Measurements from ENCODE around the gene ZIC4.

ZIC4 gene

DNA sequence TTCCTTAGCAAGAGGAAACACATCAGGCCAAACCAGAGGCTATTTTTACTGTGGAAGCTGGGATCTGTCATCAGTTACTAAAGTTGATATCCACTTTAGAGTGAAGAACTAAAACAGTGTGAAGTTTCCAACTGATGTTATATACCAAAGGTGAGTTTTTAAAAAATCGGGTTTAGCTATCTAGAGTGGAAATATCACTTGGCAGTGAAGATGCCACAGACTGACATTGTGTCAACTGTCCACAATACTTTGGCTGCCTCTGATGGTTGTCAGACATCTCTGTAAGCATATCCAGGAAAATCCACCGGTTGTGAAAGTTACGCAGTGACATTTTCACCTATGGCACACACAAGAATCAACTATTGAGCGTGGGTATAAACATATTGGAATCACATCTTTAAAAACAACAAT lies 12.0 kb upstream of the ZIC4 start:
- no peak for TF ChIP-seq POLR2AphosphoS5 (IDR thresholded peaks at IDR 0.05; ENCODE audit: low read depth, low read length)
- no peak for TF ChIP-seq SIN3A (IDR thresholded peaks at IDR 0.05; ENCODE audit: borderline replicate concordance, insufficient read depth, low read length)
- no peak for TF ChIP-seq FOXP2 (optimal IDR thresholded peaks at IDR 0.05; ENCODE audit: borderline replicate concordance, extremely low read depth, extremely low read length, insufficient read depth)
- no peak for TF ChIP-seq REST (IDR thresholded peaks at IDR 0.05; ENCODE audit: insufficient read depth in 1 of 2, low read depth in 2 of 2, low read length in 2 of 2)
- TF ChIP-seq TAF1 (IDR thresholded peaks at IDR 0.05; ENCODE audit: borderline replicate concordance, insufficient read depth, low read length), result no peak

DNA sequence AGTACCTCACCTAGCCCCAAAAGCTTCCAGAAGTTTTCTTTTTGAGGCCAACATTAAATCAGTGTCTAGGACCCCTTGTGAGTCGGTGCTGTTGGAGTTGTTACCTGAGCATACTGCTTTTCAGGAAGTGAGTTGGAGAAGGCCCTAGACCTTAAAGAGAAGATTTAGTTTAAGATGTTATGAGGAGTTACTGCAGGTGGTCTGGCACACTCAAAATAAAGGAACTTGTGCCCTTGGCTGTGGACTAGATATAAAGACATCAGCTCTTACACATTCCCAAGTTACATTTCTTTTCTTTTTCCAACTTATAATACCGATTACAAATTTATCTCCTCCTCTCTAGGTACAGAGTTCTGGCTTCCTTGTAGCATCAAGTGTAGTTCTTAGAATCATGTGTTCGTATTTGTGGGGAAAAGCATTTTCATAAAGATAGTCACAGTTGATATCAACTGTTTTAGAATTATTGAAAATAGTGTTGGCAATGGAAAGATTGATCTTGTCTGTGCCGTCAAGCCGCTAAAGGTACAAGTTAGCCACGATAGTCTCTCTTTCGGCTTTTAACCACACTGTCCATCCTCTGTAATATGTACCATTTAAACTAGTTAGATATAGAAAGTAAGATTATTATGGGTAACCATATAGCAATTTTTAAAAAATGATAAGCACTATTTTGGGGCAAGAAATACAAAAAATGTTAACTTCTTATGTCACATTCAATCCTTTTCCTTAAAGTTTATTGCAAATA lies 11.4 kb upstream of the ZIC4 start:
- TF ChIP-seq SIN3A (IDR thresholded peaks at IDR 0.05; ENCODE audit: borderline replicate concordance, insufficient read depth, low read length), result no peak

- TF ChIP-seq POLR2AphosphoS5 (IDR thresholded peaks at IDR 0.05; ENCODE audit: low read depth, low read length), result no peak
- no peak for TF ChIP-seq REST (IDR thresholded peaks at IDR 0.05; ENCODE audit: insufficient read depth in 1 of 2, low read depth in 2 of 2, low read length in 2 of 2)
- TF ChIP-seq FOXP2 (optimal IDR thresholded peaks at IDR 0.05; ENCODE audit: borderline replicate concordance, extremely low read depth, extremely low read length, insufficient read depth), result no peak
- TF ChIP-seq TAF1 (IDR thresholded peaks at IDR 0.05; ENCODE audit: borderline replicate concordance, insufficient read depth, low read length), result no peak
- TF ChIP-seq SIN3A (IDR thresholded peaks at IDR 0.05; ENCODE audit: borderline replicate concordance, insufficient read depth, low read length), result no peak
Measured at GRCh38 chr3:147416931-147417330, 10.6 kb upstream of the ZIC4 start.

DNA sequence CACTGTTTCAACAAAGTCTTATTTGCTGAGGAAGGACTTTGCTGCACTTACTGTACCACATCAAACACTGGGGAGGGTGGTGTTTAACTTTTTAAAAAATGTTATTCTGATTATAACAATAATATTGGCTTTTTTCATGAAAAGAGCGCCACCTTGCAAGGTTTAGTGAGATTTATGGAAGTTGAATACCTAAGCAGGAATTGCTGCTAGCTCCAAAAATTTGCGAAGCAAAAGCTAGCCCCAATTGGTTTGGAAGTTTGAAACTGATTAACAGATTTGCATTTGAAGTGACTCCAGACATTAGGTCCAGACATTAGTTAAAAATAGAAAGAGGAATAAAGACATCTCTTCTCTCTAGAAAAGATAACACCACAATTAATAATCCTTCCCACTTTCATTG lies 9.5 kb upstream of the ZIC4 start:
- TF ChIP-seq FOXP2 (optimal IDR thresholded peaks at IDR 0.05; ENCODE audit: borderline replicate concordance, extremely low read depth, extremely low read length, insufficient read depth) (no peak), TAF1 (IDR thresholded peaks at IDR 0.05; ENCODE audit: borderline replicate concordance, insufficient read depth, low read length) (no peak), REST (IDR thresholded peaks at IDR 0.05; ENCODE audit: insufficient read depth in 1 of 2, low read depth in 2 of 2, low read length in 2 of 2) (no peak), SIN3A (IDR thresholded peaks at IDR 0.05; ENCODE audit: borderline replicate concordance, insufficient read depth, low read length) (no peak), POLR2AphosphoS5 (IDR thresholded peaks at IDR 0.05; ENCODE audit: low read depth, low read length) (no peak)

GRCh38 chr3:147415286-147415685 lies 8.9 kb upstream of the ZIC4 start:
- TF ChIP-seq POLR2AphosphoS5 (IDR thresholded peaks at IDR 0.05; ENCODE audit: low read depth, low read length), result no peak
- TF ChIP-seq SIN3A (IDR thresholded peaks at IDR 0.05; ENCODE audit: borderline replicate concordance, insufficient read depth, low read length), result no peak
- no peak for TF ChIP-seq REST (IDR thresholded peaks at IDR 0.05; ENCODE audit: insufficient read depth in 1 of 2, low read depth in 2 of 2, low read length in 2 of 2)
- no peak for TF ChIP-seq TAF1 (IDR thresholded peaks at IDR 0.05; ENCODE audit: borderline replicate concordance, insufficient read depth, low read length)
- TF ChIP-seq FOXP2 (optimal IDR thresholded peaks at IDR 0.05; ENCODE audit: borderline replicate concordance, extremely low read depth, extremely low read length, insufficient read depth), result no peak
